LHCN-M2 (cell line): ENCODE data around the gene MDFIC2. TPM values are rescaled to one million over a fixed set of nuclear protein-coding genes. Genes with fewer than 3 reads are reported as not detected.
"Not testable (repeated sequence)": the region's sequence is repeated elsewhere in the genome, so short reads cannot be mapped to it uniquely, and the experiment has no call there.

Experiments
- DNase-seq: peaks from one replicate; pipeline ENCODE4 v3.0.0-alpha.2; 2012; ENCODE audit warnings: low read depth
- total RNA-seq: library from RNA; depleted of rRNA; stranded (reverse); fragments of >200 nt; gene quantifications from 2 replicates; pipeline ENCODE4 v1.2.3, GENCODE V29; 2014

MDFIC2 gene
- total RNA-seq, 1 experiment from 2014 or later: not detected

DNA sequence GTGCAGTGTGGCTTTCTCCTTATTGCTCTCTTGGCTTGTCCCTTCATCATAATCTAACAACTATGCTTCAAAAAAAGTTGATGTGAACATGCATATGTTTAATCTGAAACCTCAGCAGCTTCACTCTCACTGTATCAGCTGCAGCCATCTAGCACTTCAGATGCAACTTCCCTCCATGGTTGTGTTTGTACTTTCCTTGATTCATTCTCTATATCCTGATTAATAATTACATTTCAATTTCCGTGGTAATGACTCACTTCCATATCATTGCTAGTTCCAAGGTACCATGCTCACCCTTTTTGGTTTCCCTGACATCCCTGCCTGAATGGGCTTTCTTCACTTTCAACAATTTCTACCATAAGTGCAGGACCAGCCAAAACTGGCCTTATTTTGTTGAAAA, 51.2 kb downstream of the MDFIC2 start:
- no peak for DNase-seq

DNA sequence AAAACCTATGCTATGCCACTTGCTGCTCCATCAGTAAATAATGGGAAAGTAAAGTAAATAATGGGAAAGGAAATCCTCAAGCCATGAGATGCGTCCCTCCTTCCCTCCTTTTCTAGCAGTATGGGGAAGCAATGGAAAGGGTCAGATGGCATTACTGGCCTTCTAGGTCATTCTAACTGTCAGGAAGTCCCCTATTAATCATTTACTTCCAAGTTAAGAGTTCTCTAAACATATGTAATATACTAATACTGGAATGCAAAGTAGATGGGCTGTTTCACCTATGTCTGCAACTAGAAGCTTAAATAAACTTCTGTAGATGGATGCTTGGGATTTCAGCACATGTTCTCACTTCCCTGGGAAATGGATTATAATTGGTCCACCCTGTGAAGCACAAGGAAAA, 55.9 kb downstream of the MDFIC2 start:
- no peak for DNase-seq

DNA sequence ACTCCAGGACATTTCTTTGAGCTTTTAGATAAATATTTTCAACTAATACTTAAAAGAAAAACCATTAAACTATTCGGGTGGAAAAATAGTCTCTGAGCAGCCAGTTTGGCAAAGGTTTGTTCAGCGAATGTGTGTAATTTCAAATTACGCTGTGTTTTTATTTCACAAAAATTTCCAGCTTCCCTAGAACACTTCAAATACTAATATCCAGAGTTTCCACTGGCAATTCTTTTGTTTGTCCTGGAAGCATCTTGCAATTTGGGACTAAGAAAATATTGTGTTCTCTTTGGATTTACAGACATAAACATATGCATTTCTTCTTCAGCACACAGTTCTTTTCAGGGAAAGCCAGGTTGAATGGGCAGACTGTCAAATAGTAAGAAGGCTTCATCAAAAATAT, 61.9 kb downstream of the MDFIC2 start:
- DNase-seq: no peak

DNA sequence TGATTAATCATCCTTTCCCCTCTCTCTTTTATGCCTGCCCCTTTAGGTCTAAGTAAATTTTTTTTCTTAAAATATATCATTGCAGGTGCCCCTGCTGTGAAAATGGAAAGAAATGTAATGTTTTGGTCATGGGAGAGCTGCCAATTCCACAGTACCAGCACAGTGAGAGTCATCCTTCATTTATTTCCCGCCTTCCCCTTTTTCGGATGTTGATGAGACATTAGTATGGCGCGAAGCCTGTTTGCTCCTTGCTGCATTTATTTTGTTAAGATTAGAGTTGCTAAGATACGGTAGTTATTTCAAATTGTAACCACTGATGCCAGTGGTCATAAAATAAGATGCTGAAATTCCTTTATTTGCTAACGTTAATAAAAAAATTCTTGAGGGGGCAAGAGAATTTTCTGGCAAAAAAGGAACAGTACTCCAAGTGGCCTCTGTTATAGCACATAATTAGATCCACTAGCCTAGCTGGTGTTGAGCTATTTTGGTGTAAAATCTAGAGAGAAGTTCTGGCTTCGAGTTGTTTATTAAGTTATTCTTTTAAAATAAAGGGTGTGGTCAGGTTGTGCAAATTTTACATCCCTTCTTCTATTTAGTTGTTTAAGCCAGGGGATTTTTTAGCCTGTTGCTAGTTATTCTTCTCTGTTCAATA, 62.8 kb downstream of the MDFIC2 start:
- no peak for DNase-seq

DNA sequence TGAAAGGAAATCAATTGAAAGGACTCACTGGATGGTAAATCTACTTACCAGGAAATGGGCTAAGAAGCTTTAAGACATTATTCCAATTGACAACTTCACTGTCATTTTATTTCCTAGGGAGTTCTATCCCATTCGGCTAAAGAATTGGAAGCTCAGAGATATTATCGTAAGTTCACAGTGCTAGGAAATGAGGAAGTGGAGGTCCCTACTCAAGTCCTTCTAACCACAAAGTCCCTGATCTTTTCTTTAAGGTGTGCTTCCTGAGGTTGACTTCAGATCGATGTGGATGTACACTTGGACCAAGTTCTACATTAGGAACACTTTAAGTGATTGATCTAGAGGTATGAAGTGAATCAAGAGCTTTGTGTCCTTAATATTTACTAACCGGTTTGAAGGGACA, 63.6 kb downstream of the MDFIC2 start:
- DNase-seq: no peak

DNA sequence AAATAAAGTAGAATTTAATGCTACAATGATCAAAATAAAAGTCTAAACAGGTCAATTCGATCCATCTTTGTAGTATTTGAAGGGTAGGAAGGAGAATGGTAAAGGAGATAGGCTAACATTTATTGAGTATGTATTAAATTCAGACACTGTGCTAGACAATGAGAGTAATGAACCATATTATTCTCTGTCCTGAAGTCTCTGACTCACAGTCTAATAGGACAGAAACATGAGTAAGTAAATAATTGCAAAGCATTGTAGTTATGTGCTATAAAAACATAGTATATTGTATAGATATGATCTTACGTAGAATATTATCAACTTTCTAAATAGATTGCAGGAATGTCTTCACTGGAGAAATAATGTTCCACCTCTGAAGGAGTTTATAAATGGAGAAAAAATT, 64.5 kb downstream of the MDFIC2 start:
- no peak for DNase-seq

DNA sequence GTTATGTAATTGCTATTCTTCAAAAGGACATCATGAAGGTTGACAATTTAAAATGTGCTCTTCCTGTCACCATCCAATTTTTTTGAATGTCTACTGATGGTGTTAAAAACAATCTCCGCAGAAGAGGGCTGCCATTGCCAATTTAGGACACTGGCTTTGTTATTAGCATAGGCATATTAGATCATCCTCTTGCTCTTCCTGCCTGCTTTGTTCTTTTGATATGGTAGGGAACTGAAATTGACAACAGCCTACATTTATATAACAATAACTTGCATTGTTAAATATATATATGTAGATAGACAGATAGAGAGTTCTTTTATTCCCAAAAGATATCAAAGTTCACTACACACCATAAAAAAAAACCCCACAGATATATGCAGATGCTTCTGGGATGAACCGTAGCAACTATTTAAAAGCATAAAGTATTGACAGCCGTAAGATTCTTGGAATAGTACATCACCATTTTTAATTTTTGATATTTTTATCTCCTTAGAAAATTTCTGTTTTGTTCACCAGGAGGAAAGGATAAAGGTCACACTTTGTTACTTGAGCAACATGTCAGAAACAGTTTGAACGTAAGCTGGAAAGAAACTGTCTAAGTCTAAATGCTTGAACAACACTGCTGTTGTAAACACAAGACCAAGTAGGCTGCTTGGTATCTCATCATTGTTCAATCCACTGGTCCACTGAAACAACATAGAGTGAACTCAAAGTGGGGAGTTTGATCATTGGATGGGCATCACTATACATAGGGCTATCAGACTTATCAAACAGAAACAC, 66.5 kb downstream of the MDFIC2 start:
- DNase-seq: no peak

DNA sequence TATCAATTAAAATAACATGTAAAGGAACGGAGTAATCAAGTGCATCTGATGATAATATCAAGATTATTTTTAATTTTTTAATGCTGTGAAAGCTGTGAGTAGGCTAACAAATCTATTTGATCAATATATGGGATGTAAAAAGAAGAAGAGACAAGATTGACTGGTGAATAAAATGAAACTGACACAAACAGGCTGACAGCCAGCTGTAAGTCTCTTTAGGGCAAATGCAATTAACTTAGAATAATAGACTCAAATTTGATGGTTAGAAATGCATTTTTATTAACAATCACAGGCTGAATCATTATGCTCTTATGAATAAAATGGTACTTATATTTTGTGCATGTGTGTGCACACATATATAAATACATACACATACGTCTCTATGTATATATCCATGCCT, 68.0 kb downstream of the MDFIC2 start:
- no peak for DNase-seq

DNA sequence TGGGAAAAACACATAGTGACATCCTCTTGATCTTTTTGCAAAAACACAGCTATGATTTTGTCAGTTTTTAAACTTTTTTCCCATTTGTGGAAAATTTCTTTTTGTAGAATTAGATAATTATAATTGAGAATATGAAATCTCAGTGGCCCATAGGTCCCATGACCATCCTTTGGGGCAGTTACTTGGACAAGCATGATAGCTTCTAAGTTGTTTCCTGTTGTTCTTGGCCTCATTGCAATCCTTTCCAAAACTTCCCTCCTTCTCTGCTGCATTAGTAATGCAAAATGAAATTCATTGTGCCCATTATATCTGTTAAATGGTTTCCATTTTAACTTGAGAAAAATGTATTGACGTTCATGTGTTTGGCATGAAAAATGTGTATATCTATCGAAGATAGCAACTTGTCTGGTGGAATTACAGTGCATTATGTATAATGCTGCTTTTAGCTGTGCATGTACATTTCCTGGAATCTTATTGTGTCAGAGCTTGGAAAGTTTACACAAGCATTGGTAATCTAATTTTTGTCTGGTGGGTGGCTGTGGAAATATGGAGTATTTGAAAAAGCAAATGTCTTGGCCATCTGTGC, 70.0 kb downstream of the MDFIC2 start:
- DNase-seq: no peak

DNA sequence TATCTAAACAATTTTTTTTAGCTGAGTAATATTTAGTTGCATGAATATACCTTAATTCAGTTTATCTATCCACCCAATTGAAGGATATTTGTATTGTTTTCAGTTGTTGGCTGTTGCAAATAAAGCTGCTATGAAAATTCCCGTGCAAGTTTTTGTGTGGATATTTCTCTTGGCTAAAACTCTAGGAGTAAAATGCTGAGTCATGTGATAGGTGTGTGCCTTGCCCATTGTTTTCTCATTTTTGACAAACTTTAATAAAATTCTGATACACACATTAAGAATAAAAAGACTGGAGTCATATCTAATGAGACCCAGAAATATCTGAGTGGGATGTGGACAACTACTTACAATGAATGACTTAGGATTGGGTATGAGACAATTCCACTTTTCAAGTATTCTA, 78.6 kb downstream of the MDFIC2 start:
- no peak for DNase-seq

DNA sequence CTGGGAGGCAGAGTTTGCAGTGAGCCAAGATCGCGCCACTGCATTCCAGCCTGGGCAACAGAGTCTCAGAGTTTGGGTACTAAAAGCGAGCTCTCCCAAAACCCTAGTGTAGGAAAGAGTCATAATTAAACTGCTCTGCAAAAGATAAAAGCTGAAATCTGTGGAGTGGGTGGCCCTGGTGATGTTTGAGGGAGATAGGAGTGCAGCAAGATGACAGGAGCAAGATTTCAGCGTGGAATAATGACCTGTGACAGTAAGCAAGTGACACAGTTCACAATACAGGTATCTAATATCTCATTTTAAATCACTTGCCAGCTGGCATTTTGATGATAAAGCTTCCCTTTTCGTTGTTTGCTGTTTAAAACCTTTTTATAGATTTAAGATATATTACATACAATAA, 79.3 kb downstream of the MDFIC2 start:
- no peak for DNase-seq

DNA sequence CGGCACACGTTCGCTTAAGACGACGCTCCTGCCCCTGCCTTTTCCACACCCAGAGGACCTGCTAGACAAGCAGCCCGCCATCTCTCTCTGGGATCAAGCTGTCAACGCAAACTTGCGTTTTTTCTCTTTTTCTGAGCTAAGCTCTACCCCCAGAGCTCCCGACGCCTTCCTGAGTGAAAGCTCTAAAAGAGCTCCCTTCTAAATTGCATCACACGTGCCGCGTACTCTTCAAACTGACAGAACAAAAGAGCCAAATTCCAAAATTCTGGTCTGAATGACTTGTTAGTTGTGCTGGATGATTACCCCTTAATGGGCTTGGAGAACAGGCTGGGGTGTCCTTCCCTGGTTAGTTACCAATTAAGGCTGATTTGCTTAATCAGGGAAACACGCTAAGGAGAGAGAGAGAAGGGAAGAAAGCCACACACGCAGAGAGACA, 81.2 kb downstream of the MDFIC2 start:
- no peak for DNase-seq

DNA sequence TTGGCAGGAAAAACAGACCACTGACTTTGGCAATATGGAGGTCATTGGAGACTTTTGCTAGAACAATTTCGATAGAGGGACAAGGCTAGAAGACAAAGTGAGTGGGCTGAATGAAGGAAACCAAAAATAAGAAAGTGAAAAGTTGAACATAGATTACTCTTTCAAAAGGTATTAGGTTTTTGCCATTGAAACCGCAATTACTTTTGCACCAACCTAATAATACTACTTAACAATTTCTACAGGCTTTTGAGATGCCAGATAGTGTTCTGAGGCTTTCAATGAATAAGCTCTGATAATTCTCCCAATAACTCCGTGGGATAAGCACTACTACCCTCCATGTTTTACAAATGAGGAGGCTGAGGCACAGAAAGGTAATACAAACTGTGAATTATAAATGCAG, 85.0 kb downstream of the MDFIC2 start:
- no peak for DNase-seq

DNA sequence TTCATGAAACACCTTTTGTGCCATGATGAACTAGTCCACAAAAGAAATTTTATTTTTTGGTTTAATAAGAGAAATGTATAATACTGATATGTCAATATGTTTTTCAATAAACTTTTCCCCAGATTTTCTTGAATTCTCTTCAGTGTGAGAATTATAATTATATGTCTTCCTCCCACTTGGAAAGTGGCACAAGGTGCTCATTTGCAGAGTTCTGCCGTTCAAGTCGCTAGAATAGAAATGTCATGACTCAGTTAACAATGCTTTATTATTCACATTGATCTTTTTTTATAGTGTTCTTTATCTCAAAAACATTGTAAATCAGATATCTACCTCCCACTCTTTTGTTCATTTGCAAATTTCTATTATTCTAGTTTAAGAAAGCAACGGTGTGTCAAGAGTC, 87.3 kb downstream of the MDFIC2 start:
- DNase-seq: no peak

DNA sequence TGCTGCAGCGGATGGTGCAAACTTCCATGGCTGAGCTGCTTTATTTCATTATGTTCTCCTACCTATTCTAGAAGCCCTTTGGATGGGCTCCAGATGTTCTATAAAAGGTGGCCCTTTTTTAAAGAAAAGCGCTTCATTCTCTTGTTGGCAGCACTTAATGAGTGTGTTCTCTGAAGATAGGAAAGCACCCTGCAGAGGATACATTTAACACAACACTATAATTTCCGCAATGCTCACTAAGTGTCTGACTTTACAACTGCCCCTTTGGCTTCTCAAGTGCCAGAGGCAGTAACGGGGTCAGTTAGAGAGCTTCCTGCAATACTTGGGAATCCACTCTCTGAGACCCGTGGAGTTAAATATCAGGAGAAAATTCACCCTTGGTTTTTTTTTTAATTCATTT, 88.1 kb downstream of the MDFIC2 start:
- DNase-seq: no peak

DNA sequence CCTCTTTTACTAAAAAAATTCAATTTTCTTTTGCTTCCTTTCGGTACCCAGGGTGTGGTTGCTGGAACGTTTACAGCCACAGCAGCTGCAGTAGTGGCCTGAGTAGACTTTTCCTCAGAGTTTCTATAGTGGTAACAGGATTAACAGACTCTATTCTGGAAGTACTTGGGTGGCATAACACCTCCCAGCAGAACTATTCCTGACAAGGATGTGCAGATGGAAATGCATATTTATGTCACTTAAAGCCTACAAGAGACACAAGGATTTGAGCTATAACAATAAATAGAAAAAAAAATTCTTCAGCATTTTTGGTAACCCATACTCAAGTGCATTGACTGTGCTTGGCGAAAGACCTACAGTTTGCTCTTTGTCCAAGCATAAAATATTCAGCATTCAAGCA, 94.0 kb downstream of the MDFIC2 start:
- DNase-seq: no peak

DNA sequence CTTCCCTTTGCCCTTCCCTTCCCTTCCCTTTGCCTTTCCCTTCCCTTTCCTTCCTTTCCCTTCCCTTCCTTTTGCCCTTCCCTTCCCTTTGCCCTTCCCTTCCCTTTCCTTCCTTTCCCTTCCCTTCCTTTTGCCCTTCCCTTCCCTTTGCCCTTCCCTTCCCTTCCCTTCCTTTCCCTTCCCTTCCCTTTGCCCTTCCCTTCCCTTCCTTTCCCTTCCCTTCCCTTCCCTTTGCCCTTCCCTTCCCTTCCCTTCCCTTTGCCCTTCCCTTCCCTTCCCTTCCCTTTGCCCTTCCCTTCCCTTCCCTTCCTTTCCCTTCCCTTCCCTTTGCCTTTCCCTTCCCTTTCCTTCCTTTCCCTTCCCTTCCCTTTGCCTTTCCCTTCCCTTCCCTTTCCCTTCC, 101.2 kb downstream of the MDFIC2 start:
- not testable (repeated sequence) for DNase-seq

DNA sequence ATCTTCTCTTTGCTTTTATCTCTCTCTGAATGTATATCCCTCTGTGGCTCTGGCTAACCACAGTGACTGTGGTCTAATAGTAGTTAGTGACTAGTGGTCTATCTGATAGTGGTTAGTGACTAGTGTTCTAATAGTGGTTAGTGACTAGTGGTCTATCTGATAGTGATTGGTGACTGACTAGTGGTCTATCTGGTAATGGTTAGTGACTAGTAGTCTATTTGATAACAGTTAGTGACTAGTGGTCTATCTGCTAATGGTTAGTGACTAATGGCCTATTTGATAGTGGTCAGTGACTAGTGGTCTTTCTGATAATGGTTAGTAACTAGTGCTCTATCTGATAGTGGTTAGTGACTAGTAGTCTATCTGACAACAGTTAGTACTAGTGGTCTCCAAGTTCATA, 110.5 kb downstream of the MDFIC2 start:
- DNase-seq: no peak

DNA sequence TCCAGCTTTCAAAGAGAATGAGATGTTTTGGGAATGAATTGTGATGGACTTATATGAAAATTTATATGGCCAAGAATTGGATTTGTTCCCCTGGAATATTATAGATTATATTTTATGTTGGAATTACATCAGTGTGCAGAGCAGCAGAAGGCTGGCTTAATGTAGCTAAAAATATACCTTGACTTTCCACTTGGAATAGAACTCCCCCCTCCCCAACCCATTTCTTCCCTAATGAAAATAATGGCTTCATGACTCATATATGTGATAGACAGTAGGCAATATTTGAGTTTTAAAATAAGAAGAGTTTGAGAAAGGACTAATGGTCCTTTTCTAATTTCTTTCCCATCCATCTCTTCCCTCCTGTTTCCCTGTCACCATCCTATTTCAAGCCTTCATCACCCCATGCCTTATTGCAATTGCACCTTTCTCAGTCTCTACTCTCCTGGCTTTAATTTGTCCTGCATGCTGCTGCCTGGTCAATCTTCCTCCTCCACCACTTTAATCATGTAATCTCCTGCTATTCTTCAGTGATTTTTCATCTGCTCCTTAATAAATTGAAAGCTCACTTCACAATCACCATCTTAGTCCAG, 122.5 kb downstream of the MDFIC2 start:
- no peak for DNase-seq

DNA sequence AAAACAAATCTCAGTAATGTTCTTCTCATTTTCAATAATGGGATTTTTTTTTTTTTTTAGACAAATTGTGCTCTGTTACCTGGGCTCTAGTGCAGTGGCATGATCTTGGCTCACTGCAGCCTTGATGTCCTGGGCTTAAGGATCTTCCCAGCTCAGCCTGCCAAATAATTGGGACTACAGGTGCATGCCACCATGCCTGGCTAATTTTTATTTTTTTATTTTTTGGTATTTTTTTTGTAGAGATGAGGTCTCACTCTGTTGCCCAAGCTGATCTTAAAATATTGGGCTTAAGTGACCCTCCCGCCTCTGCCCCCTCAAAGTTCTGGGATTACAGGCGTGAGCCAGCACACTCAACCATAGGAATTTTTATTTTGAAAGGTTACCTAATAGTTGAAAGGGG, 126.2 kb downstream of the MDFIC2 start:
- no peak for DNase-seq

DNA sequence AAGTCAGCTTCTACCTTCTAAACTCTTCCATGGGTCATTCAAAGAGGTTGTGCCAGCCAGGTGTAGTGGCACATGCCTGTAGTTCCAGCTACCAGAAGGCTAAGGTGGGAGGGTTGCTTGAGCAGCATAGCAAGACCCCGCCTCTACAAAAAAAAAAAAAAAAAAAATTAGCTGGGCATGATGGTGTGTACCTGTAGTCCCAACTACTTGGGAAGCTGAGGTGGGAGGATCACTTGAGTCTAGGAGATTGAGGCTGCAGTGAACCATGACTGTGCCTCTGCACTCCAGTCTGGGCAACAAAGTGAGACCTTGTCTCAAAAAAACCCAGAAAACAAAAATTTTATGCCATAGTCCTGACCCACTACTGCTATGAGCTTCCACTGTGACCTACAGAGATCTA, 126.8 kb downstream of the MDFIC2 start:
- DNase-seq: no peak

DNA sequence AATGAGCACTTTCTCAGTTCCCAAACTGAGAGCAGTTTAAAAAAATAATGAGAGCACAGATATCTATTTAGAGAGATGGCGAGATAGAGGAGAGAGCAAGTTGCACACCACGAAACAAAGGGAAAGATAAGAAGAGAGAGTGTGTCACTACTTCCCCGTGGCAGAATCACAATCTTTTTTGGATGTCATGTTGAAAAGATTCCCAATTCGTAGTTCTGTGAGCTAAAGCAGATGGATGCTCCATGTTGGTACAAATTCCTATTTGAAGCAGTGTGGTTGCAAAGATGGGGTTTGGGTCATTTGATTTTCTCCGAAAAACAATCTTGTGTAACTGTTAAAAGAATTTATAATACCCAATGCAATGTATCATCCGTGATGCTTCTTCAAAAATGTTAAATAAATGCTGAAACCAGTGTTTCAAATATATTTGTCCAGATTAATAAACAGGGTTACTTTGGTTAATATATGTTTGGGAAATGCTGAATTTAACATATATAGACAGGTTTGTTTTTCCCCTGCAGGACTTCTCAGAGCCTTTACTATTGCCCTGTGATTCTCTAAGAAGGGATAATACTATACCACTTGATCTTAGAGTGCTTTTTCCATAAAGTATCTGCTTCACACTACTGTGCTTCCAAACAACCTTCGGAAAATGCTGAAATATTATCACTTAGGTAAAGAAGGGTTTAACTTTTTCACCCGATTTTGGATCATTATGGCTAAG, 128.5 kb downstream of the MDFIC2 start:
- no peak for DNase-seq
